ENCODE measurements around the gene NADK2. TPM values are rescaled to one million over a fixed set of nuclear protein-coding genes. Genes with fewer than 3 reads are reported as not detected.

NADK2 gene
- total and polyA plus RNA-seq, 10 of the 15 experiments (the other 5 are each of a cell fraction or from before 2014, with no cell fraction given), result 2.4 to 9.0 (median 6.3) TPM

DNA sequence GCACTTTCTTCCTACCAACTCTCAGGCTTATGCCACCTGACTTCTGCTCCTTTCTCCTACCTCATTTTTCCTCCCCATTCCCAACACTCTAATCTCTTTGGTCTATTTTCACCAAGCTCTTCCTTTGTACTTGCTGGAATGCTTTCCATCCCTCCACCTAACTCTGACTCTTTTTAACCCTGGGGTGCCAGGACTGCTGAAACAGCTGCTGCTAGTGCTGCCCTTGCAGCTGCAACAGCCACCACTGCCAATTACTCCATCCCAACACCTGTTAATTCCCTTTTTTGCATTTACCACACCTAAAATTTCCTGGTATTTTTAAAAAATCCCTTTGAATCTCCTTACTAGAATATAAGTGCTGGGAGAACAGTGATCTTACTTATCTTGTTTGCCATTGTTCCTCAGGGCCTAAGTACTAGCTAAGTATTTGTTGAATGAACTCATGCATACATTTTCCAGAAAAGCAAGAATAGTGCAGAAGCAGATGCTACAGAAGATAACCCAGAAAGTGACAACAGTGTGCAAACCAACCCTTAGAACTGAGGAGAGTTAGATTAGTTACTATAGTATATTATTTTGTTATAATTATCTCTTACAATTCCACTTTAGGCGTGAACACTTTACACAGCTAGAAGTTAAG, 11.5 kb downstream of the NADK2 start:
- H3K4me2 ChIP-seq (ENCODE audit: control insufficient read depth, insufficient read depth), result no peak overlapping the region
- intact Hi-C loops (cut with micrococcal nuclease; ENCODE audit: unreplicated experiment), result no loop called here
- FAIRE-seq (no peak), DNase-seq (ENCODE audit: low read depth, low spot score) (no peak), ATAC-seq (no peak)
- H3K4me3 ChIP-seq, result no peak overlapping the region
- in situ Hi-C loops (cut with MboI), result no loop called here
- H3K36me3 ChIP-seq (ENCODE audit: control insufficient read depth in 2 of 2, insufficient read depth in 2 of 2, low read length in 1 of 2), result no peaks in the 10 kb centered on the region
- no peak overlapping the region for H3K27ac ChIP-seq (ENCODE audit: control insufficient read depth, insufficient read depth)
- WGBS (ENCODE audit: insufficient coverage, insufficient replicate concordance, low lambda C conversion rate, missing lambda C conversion rate), result 100% methylated on average over 1 of the region's 1 CpG
- ChIA-PET CTCF (interaction anchor here (0.7 to 1.7 kb wide), 8 partner anchors 8 to 43 kb away, joined by 3 to 4 read pairs (median 3); partner anchors contain the start of gene NADK2), RAD21 (ENCODE audit: unreplicated experiment) (no interaction called here), SMC1A (ENCODE audit: uncharacterized antibody, unreplicated experiment) (interaction anchor here (1.2 to 1.4 kb wide), 4 partner anchors 11 to 79 kb away, joined by 3 read pairs; partner anchors contain the start of genes LMBRD2 and SKP2), POLR2A (no interaction called here)
- no peaks in the 10 kb centered on the region for H3K27me3 ChIP-seq (replicated peaks in 1 of 2; ENCODE audit: control insufficient read depth in 2 of 2, insufficient read depth in 2 of 2, low read length in 1 of 2)
- no peak overlapping the region for H3K9ac ChIP-seq (ENCODE audit: control insufficient read depth, insufficient read depth, low read length)
- H3K9me3 ChIP-seq (replicated peaks; ENCODE audit: control insufficient read depth, insufficient read depth, low read length), result no peaks in the 10 kb centered on the region
- H3K4me1 ChIP-seq (ENCODE audit: control insufficient read depth, insufficient read depth, low read length), result no peaks in the 10 kb centered on the region
- H2AFZ ChIP-seq (ENCODE audit: control insufficient read depth, low read depth, low read length), result no peak overlapping the region
- no peaks in the 10 kb centered on the region for H4K20me1 ChIP-seq (ENCODE audit: control insufficient read depth, insufficient read depth)
- no peaks in the 10 kb centered on the region for H3K79me2 ChIP-seq (ENCODE audit: control insufficient read depth, insufficient read depth, low read length)
- no TSS peak for BruUV-seq (replicated peaks)
- TF ChIP-seq SPI1 (IDR thresholded peaks at IDR 0.05; ENCODE audit: borderline replicate concordance, insufficient read depth, low read depth, low read length) (no peak), POLR2AphosphoS2 (IDR thresholded peaks at IDR 0.05; ENCODE audit: low read depth, low read length) (no peak), MYB (IDR thresholded peaks at IDR 0.05; ENCODE audit: borderline replicate concordance, low read depth, low read length) (no peak), IKZF1 (conservative IDR thresholded peaks at IDR 0.05) (no peak), TBL1XR1 (IDR thresholded peaks at IDR 0.05; ENCODE audit: low read depth, low read length) (no peak), ESRRA (IDR thresholded peaks at IDR 0.05; ENCODE audit: low read length) (no peak)
- TF ChIP-seq, protein P1, sequence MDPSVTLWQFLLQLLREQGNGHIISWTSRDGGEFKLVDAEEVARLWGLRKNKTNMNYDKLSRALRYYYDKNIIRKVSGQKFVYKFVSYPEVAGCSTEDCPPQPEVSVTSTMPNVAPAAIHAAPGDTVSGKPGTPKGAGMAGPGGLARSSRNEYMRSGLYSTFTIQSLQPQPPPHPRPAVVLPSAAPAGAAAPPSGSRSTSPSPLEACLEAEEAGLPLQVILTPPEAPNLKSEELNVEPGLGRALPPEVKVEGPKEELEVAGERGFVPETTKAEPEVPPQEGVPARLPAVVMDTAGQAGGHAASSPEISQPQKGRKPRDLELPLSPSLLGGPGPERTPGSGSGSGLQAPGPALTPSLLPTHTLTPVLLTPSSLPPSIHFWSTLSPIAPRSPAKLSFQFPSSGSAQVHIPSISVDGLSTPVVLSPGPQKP (IDR thresholded peaks at IDR 0.05; ENCODE audit: low read depth, low read length), result no peak
- TF ChIP-seq, protein P2, sequence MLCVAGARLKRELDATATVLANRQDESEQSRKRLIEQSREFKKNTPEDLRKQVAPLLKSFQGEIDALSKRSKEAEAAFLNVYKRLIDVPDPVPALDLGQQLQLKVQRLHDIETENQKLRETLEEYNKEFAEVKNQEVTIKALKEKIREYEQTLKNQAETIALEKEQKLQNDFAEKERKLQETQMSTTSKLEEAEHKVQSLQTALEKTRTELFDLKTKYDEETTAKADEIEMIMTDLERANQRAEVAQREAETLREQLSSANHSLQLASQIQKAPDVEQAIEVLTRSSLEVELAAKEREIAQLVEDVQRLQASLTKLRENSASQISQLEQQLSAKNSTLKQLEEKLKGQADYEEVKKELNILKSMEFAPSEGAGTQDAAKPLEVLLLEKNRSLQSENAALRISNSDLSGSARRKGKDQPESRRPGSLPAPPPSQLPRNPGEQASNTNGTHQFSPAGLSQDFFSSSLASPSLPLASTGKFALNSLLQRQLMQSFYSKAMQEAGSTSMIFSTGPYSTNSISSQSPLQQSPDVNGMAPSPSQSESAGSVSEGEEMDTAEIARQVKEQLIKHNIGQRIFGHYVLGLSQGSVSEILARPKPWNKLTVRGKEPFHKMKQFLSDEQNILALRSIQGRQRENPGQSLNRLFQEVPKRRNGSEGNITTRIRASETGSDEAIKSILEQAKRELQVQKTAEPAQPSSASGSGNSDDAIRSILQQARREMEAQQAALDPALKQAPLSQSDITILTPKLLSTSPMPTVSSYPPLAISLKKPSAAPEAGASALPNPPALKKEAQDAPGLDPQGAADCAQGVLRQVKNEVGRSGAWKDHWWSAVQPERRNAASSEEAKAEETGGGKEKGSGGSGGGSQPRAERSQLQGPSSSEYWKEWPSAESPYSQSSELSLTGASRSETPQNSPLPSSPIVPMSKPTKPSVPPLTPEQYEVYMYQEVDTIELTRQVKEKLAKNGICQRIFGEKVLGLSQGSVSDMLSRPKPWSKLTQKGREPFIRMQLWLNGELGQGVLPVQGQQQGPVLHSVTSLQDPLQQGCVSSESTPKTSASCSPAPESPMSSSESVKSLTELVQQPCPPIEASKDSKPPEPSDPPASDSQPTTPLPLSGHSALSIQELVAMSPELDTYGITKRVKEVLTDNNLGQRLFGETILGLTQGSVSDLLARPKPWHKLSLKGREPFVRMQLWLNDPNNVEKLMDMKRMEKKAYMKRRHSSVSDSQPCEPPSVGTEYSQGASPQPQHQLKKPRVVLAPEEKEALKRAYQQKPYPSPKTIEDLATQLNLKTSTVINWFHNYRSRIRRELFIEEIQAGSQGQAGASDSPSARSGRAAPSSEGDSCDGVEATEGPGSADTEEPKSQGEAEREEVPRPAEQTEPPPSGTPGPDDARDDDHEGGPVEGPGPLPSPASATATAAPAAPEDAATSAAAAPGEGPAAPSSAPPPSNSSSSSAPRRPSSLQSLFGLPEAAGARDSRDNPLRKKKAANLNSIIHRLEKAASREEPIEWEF (IDR thresholded peaks at IDR 0.05; ENCODE audit: insufficient replicate concordance, low read depth, low read length), result no peak
- TF ChIP-seq, protein P3, sequence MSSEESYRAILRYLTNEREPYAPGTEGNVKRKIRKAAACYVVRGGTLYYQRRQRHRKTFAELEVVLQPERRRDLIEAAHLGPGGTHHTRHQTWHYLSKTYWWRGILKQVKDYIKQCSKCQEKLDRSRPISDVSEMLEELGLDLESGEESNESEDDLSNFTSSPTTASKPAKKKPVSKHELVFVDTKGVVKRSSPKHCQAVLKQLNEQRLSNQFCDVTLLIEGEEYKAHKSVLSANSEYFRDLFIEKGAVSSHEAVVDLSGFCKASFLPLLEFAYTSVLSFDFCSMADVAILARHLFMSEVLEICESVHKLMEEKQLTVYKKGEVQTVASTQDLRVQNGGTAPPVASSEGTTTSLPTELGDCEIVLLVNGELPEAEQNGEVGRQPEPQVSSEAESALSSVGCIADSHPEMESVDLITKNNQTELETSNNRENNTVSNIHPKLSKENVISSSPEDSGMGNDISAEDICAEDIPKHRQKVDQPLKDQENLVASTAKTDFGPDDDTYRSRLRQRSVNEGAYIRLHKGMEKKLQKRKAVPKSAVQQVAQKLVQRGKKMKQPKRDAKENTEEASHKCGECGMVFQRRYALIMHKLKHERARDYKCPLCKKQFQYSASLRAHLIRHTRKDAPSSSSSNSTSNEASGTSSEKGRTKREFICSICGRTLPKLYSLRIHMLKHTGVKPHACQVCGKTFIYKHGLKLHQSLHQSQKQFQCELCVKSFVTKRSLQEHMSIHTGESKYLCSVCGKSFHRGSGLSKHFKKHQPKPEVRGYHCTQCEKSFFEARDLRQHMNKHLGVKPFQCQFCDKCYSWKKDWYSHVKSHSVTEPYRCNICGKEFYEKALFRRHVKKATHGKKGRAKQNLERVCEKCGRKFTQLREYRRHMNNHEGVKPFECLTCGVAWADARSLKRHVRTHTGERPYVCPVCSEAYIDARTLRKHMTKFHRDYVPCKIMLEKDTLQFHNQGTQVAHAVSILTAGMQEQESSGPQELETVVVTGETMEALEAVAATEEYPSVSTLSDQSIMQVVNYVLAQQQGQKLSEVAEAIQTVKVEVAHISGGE (CRISPR knock-in tag; IDR thresholded peaks at IDR 0.05), result no peak
